ENCODE measurements around the gene TRMT44. TPM values are rescaled to one million over a fixed set of nuclear protein-coding genes. Genes with fewer than 3 reads are reported as not detected.

TRMT44 gene
- total and polyA plus RNA-seq, 2 of the 13 experiments (the other 11 are each of a cell fraction or from before 2014, with no cell fraction given) = 5.8 to 8.6 TPM

GRCh38 chr4:8440492-8441311 lies at the start of gene TRMT44, which contains the start of gene ACOX3 (continued):
- TF ChIP-seq FOXA3 (CRISPR knock-in tag; IDR thresholded peaks at IDR 0.05) (peak; percentile 57; the same call in 1 of the 2 replicates), SIN3A (IDR thresholded peaks at IDR 0.05; ENCODE audit: borderline replicate concordance, low read depth, low read length) (peak; percentile 87), ZNF407 (CRISPR knock-in tag; IDR thresholded peaks at IDR 0.05; ENCODE audit: not compliant biosample characterization) (no peak), AFF4 (CRISPR knock-in tag; IDR thresholded peaks at IDR 0.05) (no peak)
- TF ChIP-seq, protein P1, sequence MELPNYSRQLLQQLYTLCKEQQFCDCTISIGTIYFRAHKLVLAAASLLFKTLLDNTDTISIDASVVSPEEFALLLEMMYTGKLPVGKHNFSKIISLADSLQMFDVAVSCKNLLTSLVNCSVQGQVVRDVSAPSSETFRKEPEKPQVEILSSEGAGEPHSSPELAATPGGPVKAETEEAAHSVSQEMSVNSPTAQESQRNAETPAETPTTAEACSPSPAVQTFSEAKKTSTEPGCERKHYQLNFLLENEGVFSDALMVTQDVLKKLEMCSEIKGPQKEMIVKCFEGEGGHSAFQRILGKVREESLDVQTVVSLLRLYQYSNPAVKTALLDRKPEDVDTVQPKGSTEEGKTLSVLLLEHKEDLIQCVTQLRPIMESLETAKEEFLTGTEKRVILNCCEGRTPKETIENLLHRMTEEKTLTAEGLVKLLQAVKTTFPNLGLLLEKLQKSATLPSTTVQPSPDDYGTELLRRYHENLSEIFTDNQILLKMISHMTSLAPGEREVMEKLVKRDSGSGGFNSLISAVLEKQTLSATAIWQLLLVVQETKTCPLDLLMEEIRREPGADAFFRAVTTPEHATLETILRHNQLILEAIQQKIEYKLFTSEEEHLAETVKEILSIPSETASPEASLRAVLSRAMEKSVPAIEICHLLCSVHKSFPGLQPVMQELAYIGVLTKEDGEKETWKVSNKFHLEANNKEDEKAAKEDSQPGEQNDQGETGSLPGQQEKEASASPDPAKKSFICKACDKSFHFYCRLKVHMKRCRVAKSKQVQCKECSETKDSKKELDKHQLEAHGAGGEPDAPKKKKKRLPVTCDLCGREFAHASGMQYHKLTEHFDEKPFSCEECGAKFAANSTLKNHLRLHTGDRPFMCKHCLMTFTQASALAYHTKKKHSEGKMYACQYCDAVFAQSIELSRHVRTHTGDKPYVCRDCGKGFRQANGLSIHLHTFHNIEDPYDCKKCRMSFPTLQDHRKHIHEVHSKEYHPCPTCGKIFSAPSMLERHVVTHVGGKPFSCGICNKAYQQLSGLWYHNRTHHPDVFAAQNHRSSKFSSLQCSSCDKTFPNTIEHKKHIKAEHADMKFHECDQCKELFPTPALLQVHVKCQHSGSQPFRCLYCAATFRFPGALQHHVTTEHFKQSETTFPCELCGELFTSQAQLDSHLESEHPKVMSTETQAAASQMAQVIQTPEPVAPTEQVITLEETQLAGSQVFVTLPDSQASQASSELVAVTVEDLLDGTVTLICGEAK (IDR thresholded peaks at IDR 0.05) = peak; percentile 31; the same call in 1 of the 2 replicates
- TF ChIP-seq, protein P1 (CRISPR knock-in tag; IDR thresholded peaks at IDR 0.05) = no peak
